ENCODE results near the gene ABCB11. TPM values are rescaled to one million over a fixed set of nuclear protein-coding genes. Genes with fewer than 3 reads are reported as not detected.

ABCB11 gene
- total and polyA plus RNA-seq, 4 donors = 18.3 to 74.3 (median 38.3) TPM

- H3K27me3 ChIP-seq (ENCODE audit: control insufficient read depth in 4 of 4, insufficient read depth in 4 of 4, low read length in 3 of 4) = no peaks in the 10 kb centered on the region
- 93% methylated on average over 1 of the region's 1 CpG for WGBS
- H3K36me3 ChIP-seq (ENCODE audit: control insufficient read depth in 4 of 4, insufficient read depth in 3 of 4, low read depth in 1 of 4, low read length in 3 of 4) = no peaks in the 10 kb centered on the region
- H3K27ac ChIP-seq (ENCODE audit: low read depth in 1 of 2, low read length in 2 of 2) = no peak overlapping the region
- H3K4me1 ChIP-seq (ENCODE audit: control insufficient read depth in 4 of 4, insufficient read depth in 4 of 4, low read length in 3 of 4) = peaks cover 5 to 10% (median 8%) of the 10 kb centered on the region in 4 donors
- no peaks in the 10 kb centered on the region for H3K9me3 ChIP-seq (ENCODE audit: control insufficient read depth in 4 of 4, low read length in 3 of 4)
- no peak overlapping the region for H3K9ac ChIP-seq (ENCODE audit: low read depth in 1 of 2, low read length in 2 of 2)
- H3K4me3 ChIP-seq (ENCODE audit: low read depth in 1 of 3, low read length in 3 of 3) = no peak overlapping the region
- no peak for DNase-seq (ENCODE audit: low spot score)
- no peak for TF ChIP-seq GABPA (IDR thresholded peaks at IDR 0.05 in 1 of 2, conservative IDR thresholded peaks at IDR 0.05 in 1 of 2)
- TF ChIP-seq ATF3 (IDR thresholded peaks at IDR 0.05) = no peak
- no peak for TF ChIP-seq TAF1 (conservative IDR thresholded peaks at IDR 0.05)
- TF ChIP-seq HNF4G (IDR thresholded peaks at IDR 0.05) = no peak
- no peak for TF ChIP-seq RAD21 (IDR thresholded peaks at IDR 0.05)
Observed at GRCh38 chr2:169035887-169036286, 4.8 kb upstream of the ABCB11 start.

GRCh38 chr2:169034984-169035544 lies 3.9 kb upstream of the ABCB11 start:
- no peak for TF ChIP-seq FOXA1 (IDR thresholded peaks at IDR 0.05)
- no peak for TF ChIP-seq HNF4A (conservative IDR thresholded peaks at IDR 0.05)
- TF ChIP-seq SP1 (IDR thresholded peaks at IDR 0.05) = no peak
- TF ChIP-seq MAX (IDR thresholded peaks at IDR 0.05) = no peak
- TF ChIP-seq EGR1 (IDR thresholded peaks at IDR 0.05; ENCODE audit: low read depth in 2 of 2) = no peak
- no peak for TF ChIP-seq CTCF (IDR thresholded peaks at IDR 0.05; ENCODE audit: low read depth, low read length, missing input control)
- TF ChIP-seq HNF4G (IDR thresholded peaks at IDR 0.05) = no peak
- no peak for TF ChIP-seq NR2F2 (IDR thresholded peaks at IDR 0.05)
- TF ChIP-seq RXRA (IDR thresholded peaks at IDR 0.05) = no peak
- TF ChIP-seq TAF1 (conservative IDR thresholded peaks at IDR 0.05) = no peak
- TF ChIP-seq ZBTB33 (IDR thresholded peaks at IDR 0.05) = no peak
- H3K27ac ChIP-seq (ENCODE audit: low read depth in 1 of 2, low read length in 2 of 2) = no peak overlapping the region

GRCh38 chr2:169034256-169034655 lies 3.1 kb upstream of the ABCB11 start:
- Histone ChIP-seq H3K27me3 (ENCODE audit: control insufficient read depth in 4 of 4, insufficient read depth in 4 of 4, low read length in 3 of 4) (no peaks in the 10 kb centered on the region), H3K4me3 (ENCODE audit: low read depth in 1 of 3, low read length in 3 of 3) (no peak overlapping the region), H3K9ac (ENCODE audit: low read depth in 1 of 2, low read length in 2 of 2) (no peak overlapping the region), H3K4me1 (ENCODE audit: control insufficient read depth in 4 of 4, insufficient read depth in 4 of 4, low read length in 3 of 4) (peaks cover 5 to 10% (median 8%) of the 10 kb centered on the region in 4 donors), H3K27ac (ENCODE audit: low read depth in 1 of 2, low read length in 2 of 2) (no peak overlapping the region), H3K9me3 (ENCODE audit: control insufficient read depth in 4 of 4, low read length in 3 of 4) (no peaks in the 10 kb centered on the region), H3K36me3 (ENCODE audit: control insufficient read depth in 4 of 4, insufficient read depth in 3 of 4, low read depth in 1 of 4, low read length in 3 of 4) (no peaks in the 10 kb centered on the region)
- no peak for DNase-seq (ENCODE audit: low spot score)
- WGBS = 24% methylated on average over 1 of the region's 1 CpG
- TF ChIP-seq HNF4A (conservative IDR thresholded peaks at IDR 0.05) = peak in 1 of 2 donors; percentile 9
- TF ChIP-seq FOXA2 (IDR thresholded peaks at IDR 0.05) = no peak
- TF ChIP-seq CTCF (IDR thresholded peaks at IDR 0.05; ENCODE audit: low read depth, low read length, missing input control) = no peak
- TF ChIP-seq HNF4G (IDR thresholded peaks at IDR 0.05) = no peak
- TF ChIP-seq YY1 (IDR thresholded peaks at IDR 0.05) = peak; percentile 43
- no peak for TF ChIP-seq JUND (IDR thresholded peaks at IDR 0.05)
- TF ChIP-seq REST (IDR thresholded peaks at IDR 0.05) = no peak

More at GRCh38 chr2:169034984-169035544, 3.9 kb upstream of the ABCB11 start:
- no peak for DNase-seq (ENCODE audit: low spot score)
- Histone ChIP-seq H3K9me3 (ENCODE audit: control insufficient read depth in 4 of 4, low read length in 3 of 4) (no peaks in the 10 kb centered on the region), H3K9ac (ENCODE audit: low read depth in 1 of 2, low read length in 2 of 2) (no peak overlapping the region), H3K4me1 (ENCODE audit: control insufficient read depth in 4 of 4, insufficient read depth in 4 of 4, low read length in 3 of 4) (peaks cover 5 to 10% (median 8%) of the 10 kb centered on the region in 4 donors), H3K27me3 (ENCODE audit: control insufficient read depth in 4 of 4, insufficient read depth in 4 of 4, low read length in 3 of 4) (no peaks in the 10 kb centered on the region), H3K4me3 (ENCODE audit: low read depth in 1 of 3, low read length in 3 of 3) (no peak overlapping the region), H3K36me3 (ENCODE audit: control insufficient read depth in 4 of 4, insufficient read depth in 3 of 4, low read depth in 1 of 4, low read length in 3 of 4) (no peaks in the 10 kb centered on the region)
